Prostate gland (tissue), 2 donors: ENCODE measurements around the gene DRC7. TPM values are rescaled to one million over a fixed set of nuclear protein-coding genes. Genes with fewer than 3 reads are reported as not detected.

ENCODE experiments used
- DNase-seq: peaks from one replicate; pipeline ENCODE4 v3.0.0-alpha.2; 2019; ENCODE audit warnings: low spot score
- H3K27ac ChIP-seq, 2 donors: fragments of 200-600 bp; sonication (generic); 2 replicates each; pipeline ENCODE4 v1.5.1; 2017 to 2019
- H3K27me3 ChIP-seq: fragments of 200-600 bp; sonication (generic); replicated peaks from 2 replicates; pipeline ENCODE4 v1.5.1; 2019; ENCODE audit not compliant: insufficient read depth
- H3K36me3 ChIP-seq, 2 donors: fragments of 200-600 bp; sonication (generic); 1 replicate in 1 of 2; 2 replicates in 1 of 2; pipeline versions ENCODE4 v1.5.1 to v1.8.1; 2017 to 2019
- H3K4me1 ChIP-seq: fragments of 200-600 bp; sonication (generic); replicated peaks from 2 replicates; pipeline ENCODE4 v1.5.1; 2019
- H3K4me3 ChIP-seq, 2 donors: fragments of 200-600 bp; sonication (generic); 2 replicates each; pipeline ENCODE4 v1.5.1; 2017 to 2019
- H3K9me3 ChIP-seq: fragments of 200-600 bp; sonication (generic); 2 replicates; pipeline ENCODE4 v1.5.1; 2017
- POLR2A ChIP-seq: fragments of 450-650 bp; IDR thresholded peaks from one replicate; pipeline ENCODE4 v1.6.1; 2016; ENCODE audit warnings: antibody characterized with exemption, mild to moderate bottlenecking
- POLR2AphosphoS5 ChIP-seq: sonication (generic); formaldehyde crosslinking; IDR thresholded peaks from one replicate; pipeline ENCODE4 v1.6.1; 2017; ENCODE audit warnings: antibody characterized with exemption
- WGBS: methylation state at CpG from one replicate; pipeline ENCODE4 v1.1.5; 2018; 5-methylcytosine and 5-hydroxymethylcytosine counted together
- intact Hi-C: fragments of 100-400 bp; cut with DNase I; formaldehyde crosslinking; loops from one replicate; pipeline ENCODE4 v1.14.2; 2022
- total RNA-seq, 2 donors: library from RNA; depleted of rRNA; stranded (reverse); fragments of >200 nt; gene quantifications; one replicate each; pipeline ENCODE4 v1.1.0, GENCODE V29; 2016
- TF ChIP-seq, protein P1 (sequence below), 4 experiments: fragments of 200-600 bp in 2 of 4; fragments of 450-650 bp in 2 of 4; sonication (generic) in 2 of 4; IDR thresholded peaks; 1 replicate in 3 of 4; 2 replicates in 1 of 4; pipeline ENCODE4 v1.5.1; 2016 to 2019; ENCODE audit warnings: antibody characterized with exemption in 4 of 4, mild to moderate bottlenecking in 2 of 4, moderate library complexity in 2 of 4

DRC7 gene
- total RNA-seq, 2 donors from 2014 or later, result 5.5 TPM; not detected in 1

DNA sequence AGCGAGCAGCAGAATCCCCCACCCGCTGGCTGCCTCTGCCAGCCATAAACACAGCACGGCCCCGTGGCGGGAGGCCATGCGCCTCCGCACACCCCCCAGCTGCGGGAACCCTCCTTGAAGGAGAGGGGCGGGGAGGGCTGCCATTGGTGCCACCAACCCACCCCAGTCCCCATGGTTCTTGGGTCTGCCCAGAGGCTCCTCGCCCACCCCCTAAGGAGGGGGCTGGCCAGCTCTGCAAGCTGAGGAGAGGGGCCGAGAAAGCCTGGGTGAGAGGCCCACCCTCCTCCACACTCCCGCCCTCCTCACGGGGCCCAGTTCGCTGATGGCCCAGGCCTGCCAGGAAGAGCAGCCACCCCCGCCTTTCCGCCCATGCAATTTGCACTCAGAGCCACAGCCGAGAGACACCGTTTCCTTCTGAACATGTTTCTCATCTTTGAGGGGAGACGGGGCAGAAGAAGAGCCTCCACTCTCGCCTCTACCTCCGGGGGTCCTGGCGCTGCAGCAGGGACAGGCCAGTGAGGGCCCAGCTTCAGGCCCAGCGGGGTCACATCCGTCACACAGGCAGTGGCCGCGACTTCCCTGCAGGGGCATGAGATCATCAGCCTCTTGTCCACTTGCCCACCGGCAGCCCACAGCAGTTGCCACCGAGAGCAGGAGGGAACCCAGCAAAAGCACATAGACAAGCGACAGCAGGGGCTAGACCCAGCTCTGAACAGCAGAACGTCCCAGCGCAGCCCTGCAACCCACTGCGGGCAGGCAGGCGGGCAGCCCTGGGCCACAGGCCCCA, 63.9 kb downstream of the DRC7 start:
- Histone ChIP-seq H3K36me3 (no peaks in the 10 kb centered on the region), H3K27ac (no peak overlapping the region), H3K4me3 (no peak overlapping the region), H3K27me3 (no peaks in the 10 kb centered on the region), H3K9me3 (no peaks in the 10 kb centered on the region), H3K4me1 (no peaks in the 10 kb centered on the region)
- 74% methylated on average over 32 of the region's 33 CpGs for WGBS
- intact Hi-C loops, result loop anchor here (5.0 to 10.0 kb wide), 3 partner anchors 44 to 244 kb away; partner anchors contain the start of genes KIFC3, USB1 and ZNF319
- TF ChIP-seq, protein P1, sequence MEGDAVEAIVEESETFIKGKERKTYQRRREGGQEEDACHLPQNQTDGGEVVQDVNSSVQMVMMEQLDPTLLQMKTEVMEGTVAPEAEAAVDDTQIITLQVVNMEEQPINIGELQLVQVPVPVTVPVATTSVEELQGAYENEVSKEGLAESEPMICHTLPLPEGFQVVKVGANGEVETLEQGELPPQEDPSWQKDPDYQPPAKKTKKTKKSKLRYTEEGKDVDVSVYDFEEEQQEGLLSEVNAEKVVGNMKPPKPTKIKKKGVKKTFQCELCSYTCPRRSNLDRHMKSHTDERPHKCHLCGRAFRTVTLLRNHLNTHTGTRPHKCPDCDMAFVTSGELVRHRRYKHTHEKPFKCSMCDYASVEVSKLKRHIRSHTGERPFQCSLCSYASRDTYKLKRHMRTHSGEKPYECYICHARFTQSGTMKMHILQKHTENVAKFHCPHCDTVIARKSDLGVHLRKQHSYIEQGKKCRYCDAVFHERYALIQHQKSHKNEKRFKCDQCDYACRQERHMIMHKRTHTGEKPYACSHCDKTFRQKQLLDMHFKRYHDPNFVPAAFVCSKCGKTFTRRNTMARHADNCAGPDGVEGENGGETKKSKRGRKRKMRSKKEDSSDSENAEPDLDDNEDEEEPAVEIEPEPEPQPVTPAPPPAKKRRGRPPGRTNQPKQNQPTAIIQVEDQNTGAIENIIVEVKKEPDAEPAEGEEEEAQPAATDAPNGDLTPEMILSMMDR (IDR thresholded peaks at IDR 0.05), result no peak
- no peak for TF ChIP-seq POLR2A
- no peak for TF ChIP-seq POLR2AphosphoS5
- DNase-seq, result no peak

DNA sequence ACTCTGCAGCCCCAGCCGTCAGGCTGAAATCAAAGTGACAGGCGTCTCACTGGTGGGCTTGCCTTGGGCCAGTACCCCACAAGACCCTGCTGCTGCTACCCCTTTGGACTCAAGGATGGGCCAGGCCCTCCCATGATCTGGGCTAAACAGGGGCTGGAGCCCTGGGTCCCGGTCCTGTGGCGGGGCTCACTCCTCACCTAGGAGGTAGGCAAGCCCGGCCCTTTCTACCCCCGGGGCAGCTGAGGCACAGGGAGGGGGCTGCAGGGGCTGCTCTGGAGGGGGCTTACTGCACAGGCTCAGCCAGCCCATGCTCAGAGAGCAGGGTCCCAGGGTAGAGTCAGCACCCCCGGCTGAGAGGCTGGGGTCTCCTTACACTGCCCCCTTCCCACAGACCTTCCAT, 64.5 kb downstream of the DRC7 start:
- 78% methylated on average over 3 of the region's 7 CpGs for WGBS
- H3K27me3 ChIP-seq, result no peaks in the 10 kb centered on the region
- H3K4me1 ChIP-seq, result no peaks in the 10 kb centered on the region
- DNase-seq, result no peak
- H3K9me3 ChIP-seq, result no peaks in the 10 kb centered on the region
- H3K36me3 ChIP-seq, result no peaks in the 10 kb centered on the region
- H3K27ac ChIP-seq, result no peak overlapping the region
- H3K4me3 ChIP-seq, result no peak overlapping the region
- TF ChIP-seq POLR2AphosphoS5 (no peak), POLR2A (no peak)
- TF ChIP-seq, protein P1 (IDR thresholded peaks at IDR 0.05), result no peak
- intact Hi-C loops, result loop anchor here (5.0 to 10.0 kb wide), 3 partner anchors 43 to 243 kb away; partner anchors contain the start of genes KIFC3, USB1 and ZNF319

DNA sequence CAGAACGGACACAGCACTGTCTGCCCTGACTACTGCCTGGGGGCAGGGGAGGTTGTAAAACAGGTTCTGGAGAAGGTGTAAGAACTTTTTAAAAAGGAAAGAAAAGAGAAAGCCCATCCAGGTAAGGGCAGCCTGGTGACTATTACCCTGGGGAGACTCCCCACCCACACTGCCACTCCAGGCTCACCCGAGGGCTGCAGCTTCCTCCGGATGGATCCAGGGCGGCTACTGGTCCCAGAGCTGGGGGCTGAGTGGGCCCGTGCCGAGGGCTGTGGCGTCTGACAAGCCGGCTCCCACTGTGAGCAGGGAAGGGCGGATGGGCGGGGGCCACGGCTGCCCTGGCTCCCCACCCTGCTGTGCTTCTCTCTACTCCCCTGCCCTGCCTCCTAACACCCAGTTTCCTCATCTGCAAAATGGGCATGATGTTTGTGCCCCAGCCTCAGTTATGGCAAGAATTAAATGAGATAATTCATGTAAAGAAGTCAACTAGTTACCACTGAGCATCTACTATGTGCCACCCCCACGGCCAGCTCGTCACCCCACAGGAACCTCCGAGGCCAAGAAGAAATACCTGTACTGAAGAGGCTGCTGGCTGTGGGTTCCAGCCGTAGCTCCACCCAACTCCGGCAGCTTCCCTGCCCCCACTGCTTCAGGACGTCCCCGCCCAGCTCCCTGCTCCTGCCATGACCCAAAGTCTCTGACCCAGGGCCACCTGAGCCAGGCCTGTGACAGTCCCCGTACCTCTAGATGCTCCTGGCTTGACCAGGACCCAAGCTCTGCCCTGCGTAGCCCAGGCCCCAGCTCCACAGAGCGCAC, 65.1 kb downstream of the DRC7 start:
- H3K4me1 ChIP-seq, result no peaks in the 10 kb centered on the region
- TF ChIP-seq POLR2AphosphoS5, result no peak
- no peak for TF ChIP-seq POLR2A
- TF ChIP-seq, protein P1 (IDR thresholded peaks at IDR 0.05), result no peak
- no peaks in the 10 kb centered on the region for H3K36me3 ChIP-seq
- intact Hi-C loops, result loop anchor here (5.0 to 10.0 kb wide), 3 partner anchors 43 to 243 kb away; partner anchors contain the start of genes KIFC3, USB1 and ZNF319
- no peaks in the 10 kb centered on the region for H3K27me3 ChIP-seq
- 70% methylated on average over 21 of the region's 21 CpGs for WGBS
- H3K27ac ChIP-seq, result no peak overlapping the region
- DNase-seq, result no peak
- H3K4me3 ChIP-seq, result no peak overlapping the region
- H3K9me3 ChIP-seq, result no peaks in the 10 kb centered on the region

DNA sequence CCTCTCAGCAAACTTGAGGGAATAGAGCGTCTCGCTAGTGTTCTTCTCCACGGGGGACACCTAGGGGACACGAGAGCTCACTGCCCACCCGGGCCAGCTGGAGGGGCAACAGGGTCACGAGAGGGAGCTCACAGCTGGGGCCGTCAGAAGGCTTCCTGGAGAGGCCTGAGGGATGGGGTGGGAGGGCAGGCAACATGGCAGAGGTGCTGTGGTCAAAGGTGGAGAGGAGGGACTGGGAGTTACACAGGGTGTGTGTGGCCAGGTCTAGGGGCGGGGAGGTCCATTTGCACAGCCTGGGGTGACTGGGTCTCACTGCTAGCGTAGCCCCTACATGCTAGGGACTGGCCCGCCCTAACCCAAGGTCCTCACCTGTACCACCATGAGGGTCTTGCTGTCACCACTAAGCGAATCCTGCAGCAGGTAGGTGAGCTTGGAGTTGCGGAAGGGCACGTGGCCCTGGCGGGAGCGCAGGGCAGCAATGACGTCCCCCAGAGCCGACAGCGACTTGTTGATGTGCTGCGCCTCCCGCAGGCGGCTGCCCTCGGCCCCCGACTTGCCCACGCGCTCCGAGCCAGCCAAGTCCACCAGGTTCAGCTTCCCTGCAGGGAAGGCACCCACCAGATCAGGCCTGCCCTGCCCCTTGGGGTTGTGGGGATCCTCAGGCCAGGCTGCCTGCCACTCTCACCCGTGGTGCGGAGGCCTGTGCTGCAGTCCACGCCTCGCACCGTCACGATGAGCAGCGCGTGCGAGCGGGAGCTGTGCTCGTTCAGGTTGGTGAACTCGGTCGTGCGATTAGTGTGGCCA, 66.0 kb downstream of the DRC7 start:
- DNase-seq, result no peak
- Histone ChIP-seq H3K36me3 (no peaks in the 10 kb centered on the region), H3K4me1 (no peaks in the 10 kb centered on the region), H3K4me3 (no peak overlapping the region), H3K27me3 (no peaks in the 10 kb centered on the region), H3K27ac (no peak overlapping the region), H3K9me3 (no peaks in the 10 kb centered on the region)
- intact Hi-C loops, result no loop called here
- WGBS, result 91% methylated on average over 38 of the region's 40 CpGs
- TF ChIP-seq POLR2A (no peak), POLR2AphosphoS5 (no peak)
- TF ChIP-seq, protein P1 (IDR thresholded peaks at IDR 0.05), result no peak
